Liver (tissue), 9 donors: ENCODE measurements around the gene CRHR2. TPM values are rescaled to one million over a fixed set of nuclear protein-coding genes. Genes with fewer than 3 reads are reported as not detected.

Source experiments
- DNase-seq: peaks from one replicate; pipeline ENCODE4 v3.0.0-alpha.2; 2017; ENCODE audit warnings: low spot score
- H3K27ac ChIP-seq, 2 donors: one replicate each; pipeline ENCODE4 v1.7.0; 2013; ENCODE audit warnings: inconsistent platforms in 2 of 2, low read length in 2 of 2, control low read depth in 1 of 2, low read depth in 1 of 2, mild to moderate bottlenecking in 1 of 2
- H3K27me3 ChIP-seq, 4 donors: one replicate each; pipeline versions ENCODE4 v1.6.1 to v1.7.0; 2013; ENCODE audit warnings: low read length in 3 of 4, inconsistent platforms in 1 of 4, mild to moderate bottlenecking in 1 of 4, moderate library complexity in 1 of 4; ENCODE audit not compliant: control insufficient read depth in 4 of 4, insufficient read depth in 4 of 4
- H3K36me3 ChIP-seq, 4 donors: one replicate each; pipeline versions ENCODE4 v1.6.1 to v1.7.0; 2013; ENCODE audit warnings: low read length in 3 of 4, mild to moderate bottlenecking in 3 of 4, low read depth in 1 of 4, moderate library complexity in 1 of 4; ENCODE audit not compliant: control insufficient read depth in 4 of 4, insufficient read depth in 3 of 4
- H3K4me1 ChIP-seq, 4 donors: one replicate each; pipeline versions ENCODE4 v1.6.1 to v1.7.0; 2013; ENCODE audit warnings: low read length in 3 of 4, mild to moderate bottlenecking in 3 of 4, moderate library complexity in 1 of 4; ENCODE audit not compliant: control insufficient read depth in 4 of 4, insufficient read depth in 4 of 4
- H3K4me3 ChIP-seq, 3 donors: one replicate each; pipeline versions ENCODE4 v1.6.1 to v1.7.0; 2013; ENCODE audit warnings: low read length in 3 of 3, control low read depth in 1 of 3, low read depth in 1 of 3, mild to moderate bottlenecking in 1 of 3
- H3K9ac ChIP-seq, 2 donors: one replicate each; pipeline ENCODE4 v1.7.0; 2013; ENCODE audit warnings: low read length in 2 of 2, mild to moderate bottlenecking in 2 of 2, moderate library complexity in 2 of 2, control low read depth in 1 of 2, low read depth in 1 of 2
- H3K9me3 ChIP-seq, 4 donors: one replicate each; pipeline versions ENCODE4 v1.6.1 to v1.7.0; 2013; ENCODE audit warnings: low read length in 3 of 4; ENCODE audit not compliant: control insufficient read depth in 4 of 4
- EGR1 ChIP-seq, 2 donors: IDR thresholded peaks; 2 replicates each; pipeline ENCODE4 v1.6.1; 2016 to 2018; ENCODE audit warnings: antibody characterized with exemption in 2 of 2, low read depth in 2 of 2
- FOXA1 ChIP-seq: IDR thresholded peaks from 2 replicates; pipeline ENCODE4 v1.6.1; 2016; ENCODE audit warnings: antibody characterized with exemption
- FOXA2 ChIP-seq: IDR thresholded peaks from 2 replicates; pipeline ENCODE4 v1.6.1; 2016; ENCODE audit warnings: antibody characterized with exemption
- GABPA ChIP-seq, 2 donors: IDR thresholded peaks in 1 of 2; conservative IDR thresholded peaks in 1 of 2; 2 replicates each; pipeline ENCODE4 v1.6.1; 2016; ENCODE audit warnings: antibody characterized with exemption in 2 of 2, mild to moderate bottlenecking in 1 of 2, moderate library complexity in 1 of 2
- HNF4A ChIP-seq, 2 donors: conservative IDR thresholded peaks; 2 replicates each; pipeline ENCODE4 v1.6.1; 2016; ENCODE audit warnings: antibody characterized with exemption in 2 of 2, mild to moderate bottlenecking in 2 of 2
- HNF4G ChIP-seq: IDR thresholded peaks from 2 replicates; pipeline ENCODE4 v1.6.1; 2016; ENCODE audit warnings: antibody characterized with exemption
- JUND ChIP-seq, 2 donors: IDR thresholded peaks; 2 replicates each; pipeline ENCODE4 v1.6.1; 2016; ENCODE audit warnings: antibody characterized with exemption in 2 of 2
- NR2F2 ChIP-seq: IDR thresholded peaks from 2 replicates; pipeline ENCODE4 v1.6.1; 2016; ENCODE audit warnings: antibody characterized with exemption
- RAD21 ChIP-seq, 2 donors: IDR thresholded peaks; 2 replicates each; pipeline ENCODE4 v1.6.1; 2016; ENCODE audit warnings: antibody characterized with exemption in 2 of 2, mild to moderate bottlenecking in 2 of 2
- REST ChIP-seq: IDR thresholded peaks from 2 replicates; pipeline ENCODE4 v1.6.1; 2016; ENCODE audit warnings: antibody characterized with exemption, mild to moderate bottlenecking
- RXRA ChIP-seq, 2 donors: IDR thresholded peaks; 2 replicates each; pipeline ENCODE4 v1.6.1; 2017 to 2018; ENCODE audit warnings: antibody characterized with exemption in 2 of 2, mild to moderate bottlenecking in 1 of 2
- SP1 ChIP-seq: IDR thresholded peaks from 2 replicates; pipeline ENCODE4 v1.6.1; 2018; ENCODE audit warnings: antibody characterized with exemption, mild to moderate bottlenecking
- TAF1 ChIP-seq: conservative IDR thresholded peaks from 2 replicates; pipeline ENCODE4 v1.6.1; 2016; ENCODE audit warnings: antibody characterized with exemption, mild to moderate bottlenecking
- YY1 ChIP-seq: IDR thresholded peaks from 2 replicates; pipeline ENCODE4 v1.6.1; 2016; ENCODE audit warnings: antibody characterized with exemption, mild to moderate bottlenecking
- WGBS: extraction: QIAGEN DNeasy Blood & Tissue Kit; methylation state at CpG from one replicate; pipeline ENCODE4 v1.1.7; 2013; 5-methylcytosine and 5-hydroxymethylcytosine counted together
- polyA plus RNA-seq, 2 donors: library from polyadenylated mRNA; stranded (reverse) in 1 of 2; unstranded in 1 of 2; fragments of 200-250 nt in 1 of 2; fragments of >200 nt in 1 of 2; fragmentation: Nextera tagmentation in 1 of 2; extraction: Ambion mirVana in 1 of 2; gene quantifications; one replicate each; pipeline versions ENCODE4 v1.2.1 to v1.2.3, GENCODE V29; 2013 to 2015
- total RNA-seq, 2 donors: library from RNA; depleted of rRNA; stranded (reverse); fragments of >200 nt; gene quantifications; one replicate each; pipeline ENCODE4 v1.2.3, GENCODE V29; 2014
- TF ChIP-seq, protein P1 (sequence below): IDR thresholded peaks from 2 replicates; pipeline ENCODE4 v1.6.1; 2016; ENCODE audit warnings: antibody characterized with exemption
- TF ChIP-seq, protein P2 (sequence below): IDR thresholded peaks from 2 replicates; pipeline ENCODE4 v1.6.1; 2016; ENCODE audit warnings: antibody characterized with exemption
- TF ChIP-seq, protein P3 (sequence below): IDR thresholded peaks from 2 replicates; pipeline ENCODE4 v1.6.1; 2016; ENCODE audit warnings: antibody characterized with exemption
- TF ChIP-seq, protein P4 (sequence below): fragments of 150-350 bp; IDR thresholded peaks from 2 replicates; pipeline ENCODE4 v1.5.1; 2017; ENCODE audit warnings: improper control_type of control experiment, low read depth, low read length; ENCODE audit not compliant: missing input control
- donor health status: healthy.
- donor health status: healthy.
- donor health status: healthy.
- donor health status: healthy.
- donor health status: healthy.

CRHR2 gene
- total and polyA plus RNA-seq, 4 donors, result not detected

DNA sequence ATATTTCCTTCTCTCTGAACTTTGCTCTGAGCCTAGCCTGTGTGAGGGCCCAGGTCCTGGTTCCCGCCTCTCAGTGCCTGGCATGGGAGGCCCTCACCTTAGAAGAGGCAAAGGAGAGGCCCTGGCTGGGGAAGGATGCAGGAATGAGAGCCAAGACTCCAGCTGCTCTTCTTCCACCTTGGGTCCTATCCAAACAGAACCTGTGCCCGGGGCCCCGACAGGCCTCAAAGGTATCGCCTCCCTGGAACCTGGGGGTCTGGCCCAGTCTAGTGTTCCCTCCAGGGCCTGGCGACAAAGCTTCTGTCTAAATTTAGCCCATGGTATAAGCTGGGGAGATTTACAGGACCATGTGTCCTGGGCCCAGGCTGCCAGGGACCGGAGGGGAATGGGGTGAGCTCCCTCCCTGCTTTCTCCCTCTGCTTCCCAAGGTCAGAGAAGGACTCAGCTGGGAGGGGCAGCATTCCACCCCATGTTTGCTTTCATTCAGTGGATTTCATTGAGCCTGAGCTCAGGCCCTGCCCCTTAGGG, 12.0 kb upstream of the CRHR2 start:
- Histone ChIP-seq H3K4me3 (no peak overlapping the region), H3K36me3 (no peaks in the 10 kb centered on the region), H3K4me1 (no peaks in the 10 kb centered on the region), H3K9me3 (no peaks in the 10 kb centered on the region), H3K27me3 (no peaks in the 10 kb centered on the region), H3K9ac (no peak overlapping the region), H3K27ac (no peak overlapping the region)
- TF ChIP-seq FOXA2 (no peak), GABPA (IDR thresholded peaks at IDR 0.05 in 1 of 2, conservative IDR thresholded peaks at IDR 0.05 in 1 of 2) (no peak), FOXA1 (no peak), EGR1 (IDR thresholded peaks at IDR 0.05; ENCODE audit: low read depth in 2 of 2) (no peak)
- TF ChIP-seq, protein P1, sequence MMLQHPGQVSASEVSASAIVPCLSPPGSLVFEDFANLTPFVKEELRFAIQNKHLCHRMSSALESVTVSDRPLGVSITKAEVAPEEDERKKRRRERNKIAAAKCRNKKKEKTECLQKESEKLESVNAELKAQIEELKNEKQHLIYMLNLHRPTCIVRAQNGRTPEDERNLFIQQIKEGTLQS, result no peak
- TF ChIP-seq, protein P2, sequence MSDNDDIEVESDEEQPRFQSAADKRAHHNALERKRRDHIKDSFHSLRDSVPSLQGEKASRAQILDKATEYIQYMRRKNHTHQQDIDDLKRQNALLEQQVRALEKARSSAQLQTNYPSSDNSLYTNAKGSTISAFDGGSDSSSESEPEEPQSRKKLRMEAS, result no peak
- TF ChIP-seq, protein P3, sequence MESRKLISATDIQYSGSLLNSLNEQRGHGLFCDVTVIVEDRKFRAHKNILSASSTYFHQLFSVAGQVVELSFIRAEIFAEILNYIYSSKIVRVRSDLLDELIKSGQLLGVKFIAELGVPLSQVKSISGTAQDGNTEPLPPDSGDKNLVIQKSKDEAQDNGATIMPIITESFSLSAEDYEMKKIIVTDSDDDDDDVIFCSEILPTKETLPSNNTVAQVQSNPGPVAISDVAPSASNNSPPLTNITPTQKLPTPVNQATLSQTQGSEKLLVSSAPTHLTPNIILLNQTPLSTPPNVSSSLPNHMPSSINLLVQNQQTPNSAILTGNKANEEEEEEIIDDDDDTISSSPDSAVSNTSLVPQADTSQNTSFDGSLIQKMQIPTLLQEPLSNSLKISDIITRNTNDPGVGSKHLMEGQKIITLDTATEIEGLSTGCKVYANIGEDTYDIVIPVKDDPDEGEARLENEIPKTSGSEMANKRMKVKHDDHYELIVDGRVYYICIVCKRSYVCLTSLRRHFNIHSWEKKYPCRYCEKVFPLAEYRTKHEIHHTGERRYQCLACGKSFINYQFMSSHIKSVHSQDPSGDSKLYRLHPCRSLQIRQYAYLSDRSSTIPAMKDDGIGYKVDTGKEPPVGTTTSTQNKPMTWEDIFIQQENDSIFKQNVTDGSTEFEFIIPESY, result no peak
- no peak for DNase-seq
- 81% methylated on average over 6 of the region's 6 CpGs for WGBS

DNA sequence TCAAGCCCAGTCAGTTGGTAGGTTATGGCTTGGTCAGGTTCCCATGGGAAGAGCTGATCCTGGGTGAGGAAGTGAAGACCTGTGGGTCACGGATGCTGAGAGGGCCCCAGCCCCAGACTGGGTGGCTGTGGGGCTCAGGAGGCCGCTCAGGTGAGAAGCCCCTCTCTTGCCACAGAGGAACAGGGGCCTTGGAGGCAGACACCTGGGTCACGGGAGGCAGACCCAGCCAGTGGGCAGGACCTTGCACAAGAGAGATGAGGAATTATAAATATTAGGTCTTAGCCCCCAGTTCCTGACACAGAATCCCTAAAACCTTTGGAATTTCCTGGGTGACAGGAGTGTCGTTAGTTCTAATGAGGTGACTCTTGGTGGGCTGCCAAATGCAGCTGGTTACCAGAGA, 10.6 kb upstream of the CRHR2 start:
- TF ChIP-seq REST (no peak), HNF4A (conservative IDR thresholded peaks at IDR 0.05) (no peak), YY1 (no peak), HNF4G (no peak), GABPA (IDR thresholded peaks at IDR 0.05 in 1 of 2, conservative IDR thresholded peaks at IDR 0.05 in 1 of 2) (no peak), FOXA1 (no peak), EGR1 (IDR thresholded peaks at IDR 0.05; ENCODE audit: low read depth in 2 of 2) (no peak), FOXA2 (no peak), TAF1 (no peak), RXRA (IDR thresholded peaks at IDR 0.05) (no peak), NR2F2 (no peak), RAD21 (IDR thresholded peaks at IDR 0.05) (no peak), JUND (IDR thresholded peaks at IDR 0.05) (no peak), SP1 (no peak)
- TF ChIP-seq, protein P4, sequence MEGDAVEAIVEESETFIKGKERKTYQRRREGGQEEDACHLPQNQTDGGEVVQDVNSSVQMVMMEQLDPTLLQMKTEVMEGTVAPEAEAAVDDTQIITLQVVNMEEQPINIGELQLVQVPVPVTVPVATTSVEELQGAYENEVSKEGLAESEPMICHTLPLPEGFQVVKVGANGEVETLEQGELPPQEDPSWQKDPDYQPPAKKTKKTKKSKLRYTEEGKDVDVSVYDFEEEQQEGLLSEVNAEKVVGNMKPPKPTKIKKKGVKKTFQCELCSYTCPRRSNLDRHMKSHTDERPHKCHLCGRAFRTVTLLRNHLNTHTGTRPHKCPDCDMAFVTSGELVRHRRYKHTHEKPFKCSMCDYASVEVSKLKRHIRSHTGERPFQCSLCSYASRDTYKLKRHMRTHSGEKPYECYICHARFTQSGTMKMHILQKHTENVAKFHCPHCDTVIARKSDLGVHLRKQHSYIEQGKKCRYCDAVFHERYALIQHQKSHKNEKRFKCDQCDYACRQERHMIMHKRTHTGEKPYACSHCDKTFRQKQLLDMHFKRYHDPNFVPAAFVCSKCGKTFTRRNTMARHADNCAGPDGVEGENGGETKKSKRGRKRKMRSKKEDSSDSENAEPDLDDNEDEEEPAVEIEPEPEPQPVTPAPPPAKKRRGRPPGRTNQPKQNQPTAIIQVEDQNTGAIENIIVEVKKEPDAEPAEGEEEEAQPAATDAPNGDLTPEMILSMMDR, result no peak
- TF ChIP-seq, protein P2, result no peak
- TF ChIP-seq, protein P1, result no peak
- H3K27me3 ChIP-seq, result no peaks in the 10 kb centered on the region
- DNase-seq, result no peak
- WGBS, result 78% methylated on average over 4 of the region's 4 CpGs
- H3K36me3 ChIP-seq, result no peaks in the 10 kb centered on the region
- H3K4me3 ChIP-seq, result no peak overlapping the region
- no peaks in the 10 kb centered on the region for H3K4me1 ChIP-seq
- H3K27ac ChIP-seq, result no peak overlapping the region
- no peak overlapping the region for H3K9ac ChIP-seq
- no peaks in the 10 kb centered on the region for H3K9me3 ChIP-seq
